ENCODE data around the gene POU2F1.
"Not testable (repeated sequence)": the region's sequence is repeated elsewhere in the genome, so short reads cannot be mapped to it uniquely, and the experiment has no call there.

DNA sequence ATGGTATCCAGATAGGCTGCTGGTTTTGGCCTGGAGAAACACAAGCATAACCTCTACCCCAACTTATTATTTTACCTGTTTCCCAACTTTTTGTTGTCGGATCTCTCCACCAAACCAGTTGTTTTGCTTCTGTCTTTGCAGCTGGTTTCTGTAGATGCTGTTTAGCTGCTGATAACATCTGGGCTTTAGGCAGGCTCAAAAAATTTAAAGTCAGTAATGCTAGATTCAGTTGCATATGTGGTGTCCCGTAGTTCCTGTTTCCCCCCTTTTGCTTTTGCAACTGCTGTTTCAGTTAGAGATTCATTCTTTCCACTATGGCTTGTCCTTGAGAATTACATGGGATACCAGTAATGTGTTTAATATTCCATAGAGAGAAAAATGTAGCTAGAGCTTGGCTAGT lies 98.5 kb downstream of the POU2F1 start:
- not testable (repeated sequence) for TF ChIP-seq CTCF, POLR2A (IDR thresholded peaks at IDR 0.05)

Data from tibial nerve (tissue), 3 donors.